Esophagus muscularis mucosa (tissue), 4 donors: ENCODE measurements around the gene AMER3.

Experiments
- EP300 ChIP-seq: sonication (generic); formaldehyde crosslinking; IDR thresholded peaks from one replicate; pipeline ENCODE4 v1.6.1; 2017; ENCODE audit warnings: antibody characterized with exemption
- POLR2A ChIP-seq: fragments of 450-650 bp; IDR thresholded peaks from one replicate; pipeline ENCODE4 v1.6.1; 2017; ENCODE audit warnings: antibody characterized with exemption, moderate library complexity, mild to moderate bottlenecking, low read depth
- POLR2AphosphoS5 ChIP-seq, 2 donors: sonication (generic); formaldehyde crosslinking; IDR thresholded peaks; one replicate each; pipeline ENCODE4 v1.6.1; 2017; ENCODE audit warnings: antibody characterized with exemption in 2 of 2
- TF ChIP-seq, protein P1 (sequence below), 3 experiments: fragments of 200-600 bp in 2 of 3; fragments of 450-650 bp in 1 of 3; sonication (generic) in 2 of 3; IDR thresholded peaks; one replicate each; pipeline ENCODE4 v1.5.1; 2017 to 2019; ENCODE audit warnings: antibody characterized with exemption in 3 of 3, mild to moderate bottlenecking in 2 of 3, moderate library complexity in 1 of 3

DNA sequence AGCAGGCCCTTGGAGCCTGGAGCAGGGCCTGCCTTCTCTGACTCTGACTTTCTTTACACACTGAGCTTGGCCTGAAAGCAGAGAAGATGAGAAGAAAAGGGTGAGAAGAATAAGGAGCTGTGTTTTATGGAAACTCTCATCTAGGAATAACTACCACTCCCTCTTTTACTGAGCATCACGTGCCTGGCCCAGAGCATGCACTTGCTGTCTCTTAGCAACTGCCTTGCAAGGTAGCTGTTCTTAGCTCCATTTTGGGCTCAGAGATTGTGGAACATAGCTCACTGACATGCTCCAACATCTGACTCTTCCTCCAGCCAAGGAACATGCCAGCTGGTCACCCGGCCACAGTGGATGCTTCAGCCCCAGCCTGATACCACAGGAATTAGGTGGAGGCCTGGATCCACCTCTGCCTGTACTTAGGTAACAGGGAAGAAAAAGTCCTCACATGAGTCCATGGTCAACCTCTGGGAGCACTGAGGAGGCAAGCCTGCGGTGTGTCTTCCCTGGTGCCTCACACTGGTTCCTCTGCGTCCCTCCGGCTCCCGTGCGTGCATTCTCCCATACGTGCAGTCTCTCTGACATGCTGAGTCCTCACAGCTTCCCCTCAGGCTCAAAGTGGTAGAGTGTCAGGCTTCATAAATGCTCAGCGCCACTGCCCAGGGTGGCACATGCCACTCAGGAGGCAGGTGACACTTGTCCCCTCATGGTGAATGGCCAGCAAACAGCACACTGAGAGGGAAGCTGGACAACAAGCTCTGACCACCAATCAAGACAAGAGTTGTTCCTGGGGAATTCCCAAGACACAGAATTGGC, 35.7 kb downstream of the AMER3 start:
- TF ChIP-seq, protein P1, sequence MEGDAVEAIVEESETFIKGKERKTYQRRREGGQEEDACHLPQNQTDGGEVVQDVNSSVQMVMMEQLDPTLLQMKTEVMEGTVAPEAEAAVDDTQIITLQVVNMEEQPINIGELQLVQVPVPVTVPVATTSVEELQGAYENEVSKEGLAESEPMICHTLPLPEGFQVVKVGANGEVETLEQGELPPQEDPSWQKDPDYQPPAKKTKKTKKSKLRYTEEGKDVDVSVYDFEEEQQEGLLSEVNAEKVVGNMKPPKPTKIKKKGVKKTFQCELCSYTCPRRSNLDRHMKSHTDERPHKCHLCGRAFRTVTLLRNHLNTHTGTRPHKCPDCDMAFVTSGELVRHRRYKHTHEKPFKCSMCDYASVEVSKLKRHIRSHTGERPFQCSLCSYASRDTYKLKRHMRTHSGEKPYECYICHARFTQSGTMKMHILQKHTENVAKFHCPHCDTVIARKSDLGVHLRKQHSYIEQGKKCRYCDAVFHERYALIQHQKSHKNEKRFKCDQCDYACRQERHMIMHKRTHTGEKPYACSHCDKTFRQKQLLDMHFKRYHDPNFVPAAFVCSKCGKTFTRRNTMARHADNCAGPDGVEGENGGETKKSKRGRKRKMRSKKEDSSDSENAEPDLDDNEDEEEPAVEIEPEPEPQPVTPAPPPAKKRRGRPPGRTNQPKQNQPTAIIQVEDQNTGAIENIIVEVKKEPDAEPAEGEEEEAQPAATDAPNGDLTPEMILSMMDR (IDR thresholded peaks at IDR 0.05), result no peak
- TF ChIP-seq POLR2AphosphoS5 (IDR thresholded peaks at IDR 0.05) (no peak), EP300 (no peak), POLR2A (no peak)
